IPS-18c (cell line): Measurements from ENCODE around the gene COL23A1.
"Not testable (repeated sequence)": the region's sequence is repeated elsewhere in the genome, so short reads cannot be mapped to it uniquely, and the experiment has no call there.

Experiments used
- H3K4me3 ChIP-seq: 2 replicates; pipeline ENCODE4 v1.7.0; 2013; ENCODE audit warnings: low read depth, mild to moderate bottlenecking, low read length, moderate library complexity; ENCODE audit not compliant: insufficient read depth
- H3K9me3 ChIP-seq: one replicate; pipeline ENCODE4 v1.6.1; 2013; ENCODE audit warnings: mild to moderate bottlenecking, low read length, moderate library complexity; ENCODE audit not compliant: control insufficient read depth, insufficient read depth

Gene COL23A1

GRCh38 chr5:178256746-178257145 lies 333.4 kb downstream of the COL23A1 start:
- peaks cover 4% of the 10 kb centered on the region for H3K9me3 ChIP-seq
- H3K4me3 ChIP-seq: no peak overlapping the region

- H3K4me3 ChIP-seq, H3K9me3 ChIP-seq: not testable (repeated sequence)
Observed at GRCh38 chr5:178253632-178254031, 336.6 kb downstream of the COL23A1 start.

DNA sequence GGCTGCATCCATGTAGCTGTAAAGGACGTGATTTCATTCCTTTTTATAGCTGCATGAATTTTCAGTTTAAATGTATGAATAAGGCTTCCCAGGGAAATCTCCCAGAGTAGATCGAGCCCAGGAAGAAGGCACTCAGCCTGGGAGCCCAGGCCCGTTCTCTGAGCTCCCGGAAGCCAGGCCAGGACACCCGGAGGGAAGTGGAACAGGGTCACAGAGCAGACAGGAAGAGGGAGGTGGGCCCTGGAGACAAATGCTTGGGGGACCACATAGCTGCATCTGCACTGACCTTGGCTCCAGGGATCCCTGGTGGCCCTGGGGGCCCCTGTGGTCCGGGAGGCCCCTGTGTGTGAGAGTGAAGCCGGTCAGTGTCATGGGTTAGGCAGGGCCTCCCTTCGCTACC lies 337.9 kb downstream of the COL23A1 start:
- H3K4me3 ChIP-seq: no peak overlapping the region
- peaks cover 4% of the 10 kb centered on the region for H3K9me3 ChIP-seq

DNA sequence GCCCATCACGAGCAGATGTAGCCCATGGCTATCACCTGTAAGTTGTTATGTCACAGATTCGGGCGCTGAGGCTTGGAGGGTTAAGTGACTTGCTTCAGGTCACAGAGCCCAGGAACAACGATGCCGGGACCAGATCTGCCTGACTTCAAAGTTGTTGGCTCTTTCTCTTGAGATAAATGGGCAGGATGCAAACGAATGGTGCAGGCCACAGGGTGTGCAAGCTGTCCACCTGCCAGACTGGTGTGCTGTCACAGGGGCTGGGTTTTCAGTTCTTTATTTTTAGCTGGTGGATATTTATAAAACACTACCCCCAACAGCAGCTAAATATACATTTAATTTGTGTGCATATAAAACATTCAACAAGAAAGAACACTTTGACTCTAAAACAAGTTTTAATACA lies 339.9 kb downstream of the COL23A1 start:
- no peak overlapping the region for H3K4me3 ChIP-seq

GRCh38 chr5:178249191-178249989 lies 340.8 kb downstream of the COL23A1 start:
- H3K9me3 ChIP-seq: peaks cover 3% of the 10 kb centered on the region
- no peak overlapping the region for H3K4me3 ChIP-seq

More for the DNA sequence above, 339.9 kb downstream of the COL23A1 start:
- peaks cover 4% of the 10 kb centered on the region for H3K9me3 ChIP-seq

GRCh38 chr5:178248750-178249149 lies 341.4 kb downstream of the COL23A1 start:
- H3K9me3 ChIP-seq: no peaks in the 10 kb centered on the region
- no peak overlapping the region for H3K4me3 ChIP-seq

DNA sequence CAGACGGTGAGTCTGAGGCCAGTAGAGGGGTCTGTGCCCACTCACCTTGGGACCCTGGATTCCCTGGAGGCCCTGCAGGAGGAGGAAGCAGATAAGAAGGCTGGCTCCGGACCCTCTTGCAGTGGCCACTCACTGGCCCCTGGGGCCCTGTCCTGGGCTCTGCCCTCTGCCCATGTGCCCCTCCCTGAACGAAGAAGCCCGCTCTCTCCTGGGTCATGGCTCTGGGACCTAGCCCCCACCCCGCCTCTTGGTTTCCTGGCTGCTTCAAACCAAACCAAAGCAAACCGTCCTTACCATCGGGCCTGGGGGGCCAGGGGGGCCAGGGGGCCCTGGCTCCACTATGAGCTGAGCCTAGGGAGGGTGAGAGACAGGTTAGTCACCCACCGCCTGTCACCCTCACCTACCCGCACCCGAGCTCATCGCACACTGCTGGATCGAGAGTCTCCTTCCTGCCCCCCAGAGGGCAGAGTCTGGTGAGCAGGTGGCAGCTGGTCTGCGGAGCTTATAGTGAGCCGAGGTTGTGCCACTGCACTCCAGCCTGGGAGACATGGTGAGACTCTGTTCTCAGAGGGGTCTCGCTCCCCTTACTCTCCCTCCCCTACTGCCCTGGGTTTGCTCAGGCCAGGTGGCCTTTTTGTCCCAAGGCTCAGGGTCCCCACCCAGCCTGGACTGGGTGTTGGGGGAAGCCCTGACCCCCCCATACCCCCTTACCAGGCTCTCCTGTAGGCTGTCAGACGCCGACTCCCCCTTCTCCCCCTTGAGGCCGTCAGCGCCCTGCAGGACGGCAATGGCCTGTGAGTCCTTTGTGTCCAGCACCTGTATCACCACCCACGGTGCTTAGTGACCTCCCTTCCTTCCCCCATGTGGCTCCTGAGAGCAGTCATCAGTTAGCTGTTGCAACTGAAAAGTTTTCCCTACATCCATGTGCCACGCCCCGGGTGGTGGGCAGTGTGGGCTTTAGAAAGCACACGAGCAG lies 342.4 kb downstream of the COL23A1 start:
- Histone ChIP-seq H3K4me3 (no peak overlapping the region), H3K9me3 (no peaks in the 10 kb centered on the region)

DNA sequence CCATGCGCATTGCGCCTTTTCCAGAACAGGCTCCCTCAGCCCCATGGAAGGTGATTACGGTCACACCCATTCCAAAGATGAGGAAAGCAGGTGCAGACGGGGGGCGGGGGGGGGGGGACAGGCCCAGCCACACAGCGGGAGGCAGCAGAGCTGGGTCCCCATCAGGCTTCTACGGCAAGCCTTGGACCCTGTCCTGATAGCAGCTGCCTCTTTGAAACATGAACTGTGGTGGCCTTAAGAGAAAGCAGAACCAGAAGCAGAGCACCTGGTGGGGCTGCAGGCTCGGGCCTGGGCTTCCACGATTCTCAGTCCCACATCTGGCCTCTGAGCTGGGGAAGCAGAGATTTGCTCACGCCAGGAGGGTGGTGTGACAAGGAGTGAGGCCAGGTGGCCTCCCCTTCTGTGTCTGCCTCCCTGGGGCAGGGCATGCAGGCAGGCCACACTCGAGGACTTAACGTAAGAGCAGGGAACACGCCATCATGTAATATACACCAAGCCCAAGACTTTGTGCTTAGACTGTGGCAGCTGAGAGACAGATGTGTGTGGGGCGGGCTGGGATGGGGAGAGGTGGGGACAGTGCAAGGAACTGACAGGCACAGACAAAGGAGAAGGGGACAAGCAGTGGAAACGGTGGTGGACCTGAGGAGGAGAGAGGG lies 343.4 kb downstream of the COL23A1 start:
- Histone ChIP-seq H3K9me3 (no peaks in the 10 kb centered on the region), H3K4me3 (no peak overlapping the region)

GRCh38 chr5:178245389-178245788 lies 344.8 kb downstream of the COL23A1 start:
- no peaks in the 10 kb centered on the region for H3K9me3 ChIP-seq

GRCh38 chr5:178244576-178244975 lies 345.6 kb downstream of the COL23A1 start:
- Histone ChIP-seq H3K9me3 (no peaks in the 10 kb centered on the region), H3K4me3 (no peak overlapping the region)

More at GRCh38 chr5:178245389-178245788, 344.8 kb downstream of the COL23A1 start:
- H3K4me3 ChIP-seq: no peak overlapping the region

DNA sequence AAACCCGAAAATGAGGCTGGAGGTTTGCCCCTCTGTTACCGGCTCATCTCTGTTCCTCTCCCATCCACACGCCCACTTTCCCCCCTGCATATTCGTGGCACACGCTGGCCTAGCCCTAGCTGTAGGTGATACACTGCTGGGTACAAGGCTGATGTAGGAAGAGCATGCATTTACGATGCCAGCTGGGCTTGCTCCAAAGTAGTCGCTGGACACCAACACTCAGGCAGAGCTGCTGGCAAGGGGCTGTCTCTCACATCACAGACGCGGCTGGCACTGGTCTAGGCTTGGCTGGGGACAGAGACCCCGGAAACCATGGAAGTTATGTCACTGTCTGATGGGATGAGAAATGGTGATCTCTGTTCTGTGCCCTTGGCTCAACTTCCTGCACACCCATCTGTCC lies 347.8 kb downstream of the COL23A1 start:
- no peaks in the 10 kb centered on the region for H3K9me3 ChIP-seq

DNA sequence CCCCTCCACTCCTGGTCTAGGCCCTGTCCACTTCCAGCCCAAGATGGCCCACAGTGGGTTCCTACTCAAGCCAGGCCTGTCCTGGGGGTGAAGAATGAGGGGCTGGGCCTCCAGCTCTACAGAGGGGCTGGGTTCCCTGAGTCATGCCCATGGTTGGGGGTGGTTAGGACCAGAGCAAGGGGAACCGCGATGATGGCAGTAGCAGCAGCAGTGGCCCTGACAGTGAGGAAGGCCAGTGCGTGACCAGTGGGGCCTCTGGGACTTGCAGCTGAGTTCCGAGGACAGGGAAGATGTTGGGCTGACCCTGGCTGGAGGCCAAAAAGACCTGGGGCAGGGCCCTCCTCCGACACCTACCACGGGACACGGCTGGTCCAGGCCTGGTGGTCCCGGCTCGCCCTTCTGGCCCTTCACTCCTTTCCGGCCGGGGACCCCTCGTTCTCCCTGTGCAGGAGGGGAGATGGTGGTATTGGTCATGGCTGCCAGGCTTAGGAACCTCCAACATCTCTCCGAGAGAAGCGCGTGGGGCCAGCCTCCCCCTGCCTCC lies 348.4 kb downstream of the COL23A1 start:
- no peaks in the 10 kb centered on the region for H3K9me3 ChIP-seq
- H3K4me3 ChIP-seq: no peak overlapping the region

More for the DNA sequence above, 347.8 kb downstream of the COL23A1 start:
- no peak overlapping the region for H3K4me3 ChIP-seq

DNA sequence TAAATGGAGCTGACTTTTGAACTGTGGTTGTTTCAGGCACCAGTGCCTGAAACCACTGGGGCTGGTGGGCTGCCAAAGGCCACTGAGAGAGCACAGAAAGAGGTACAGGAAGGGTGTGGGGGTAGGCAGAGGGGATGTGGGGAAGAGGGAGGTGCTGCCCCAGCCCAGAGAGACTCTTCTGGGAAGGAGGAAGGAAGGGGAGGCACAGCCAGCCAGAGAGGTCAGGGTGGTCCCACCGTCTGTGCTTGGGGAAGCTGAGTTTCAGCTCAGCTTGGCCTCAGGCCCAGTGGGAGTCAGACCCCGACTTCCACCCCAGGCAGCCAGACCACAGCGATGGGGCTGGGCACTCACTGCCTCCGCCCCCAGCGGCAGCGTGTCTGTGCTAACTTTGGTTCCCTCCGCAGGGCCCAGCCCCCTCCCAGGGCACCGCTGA lies 348.9 kb downstream of the COL23A1 start:
- Histone ChIP-seq H3K4me3 (no peak overlapping the region), H3K9me3 (no peaks in the 10 kb centered on the region)

DNA sequence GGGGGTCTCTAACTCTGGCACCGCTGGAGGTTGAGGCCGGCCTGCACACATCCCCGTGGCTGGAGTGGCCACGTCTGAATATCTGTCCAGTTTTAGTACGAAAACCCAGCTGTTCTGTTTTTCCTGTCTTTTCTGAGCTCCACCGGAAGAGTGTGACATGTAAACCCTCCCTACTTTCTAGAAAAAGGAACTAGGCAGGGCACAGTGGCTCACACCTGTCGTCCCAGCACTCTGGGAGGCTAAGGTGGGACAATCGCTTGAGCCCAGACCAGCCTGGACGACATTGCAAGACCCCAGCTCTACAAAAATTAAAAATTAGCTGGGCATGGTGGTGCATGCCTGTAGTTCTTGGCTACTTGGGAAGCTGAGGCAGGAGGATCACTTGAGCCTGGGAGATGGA lies 349.4 kb downstream of the COL23A1 start:
- no peak overlapping the region for H3K4me3 ChIP-seq
- H3K9me3 ChIP-seq: no peaks in the 10 kb centered on the region

- H3K9me3 ChIP-seq: no peaks in the 10 kb centered on the region
Observed at GRCh38 chr5:178240341-178240741, 349.9 kb downstream of the COL23A1 start.

DNA sequence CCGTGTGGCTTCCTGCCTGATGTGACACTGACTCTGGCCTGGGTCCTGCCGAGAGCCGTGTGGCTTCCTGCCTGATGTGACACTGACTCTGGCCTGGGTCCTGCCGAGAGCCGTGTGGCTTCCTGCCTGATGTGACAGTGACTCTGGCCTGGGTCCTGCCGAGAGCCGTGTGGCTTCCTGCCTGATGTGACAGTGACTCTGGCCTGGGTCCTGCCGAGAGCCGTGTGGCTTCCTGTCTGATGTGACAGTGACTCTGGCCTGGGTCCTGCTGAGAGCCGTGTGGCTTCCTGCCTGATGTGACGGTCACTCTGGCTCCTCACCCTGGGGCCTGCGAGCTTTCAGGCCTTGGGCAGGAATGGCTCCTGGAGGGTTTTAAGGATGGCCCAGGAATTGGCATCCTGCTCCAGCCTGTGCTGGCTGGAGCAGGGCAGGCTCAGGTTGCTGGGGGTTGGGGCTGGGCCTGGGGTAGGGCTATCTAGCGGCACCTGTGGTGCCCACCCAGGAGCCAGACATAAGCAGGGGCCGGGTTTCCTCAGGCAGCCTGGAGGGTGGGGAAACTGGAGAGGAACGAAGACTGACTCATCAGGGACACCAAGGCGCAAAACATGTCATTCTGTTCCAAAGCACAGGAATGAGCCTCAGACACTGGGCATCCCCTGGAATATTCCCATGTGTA lies 350.4 kb downstream of the COL23A1 start:
- not testable (repeated sequence) for H3K4me3 ChIP-seq

More at GRCh38 chr5:178240341-178240741, 349.9 kb downstream of the COL23A1 start:
- H3K4me3 ChIP-seq: no peak overlapping the region

More for the DNA sequence above, 350.4 kb downstream of the COL23A1 start:
- H3K9me3 ChIP-seq: not testable (repeated sequence)
